Esophagus muscularis mucosa (tissue), 4 donors: Measurements from ENCODE around the gene SHC2.

Experiments used
- CTCF ChIP-seq, 3 experiments: fragments of 200-600 bp in 2 of 3; fragments of 450-650 bp in 1 of 3; sonication (generic) in 2 of 3; IDR thresholded peaks; one replicate each; pipeline ENCODE4 v1.5.1; 2017 to 2019; ENCODE audit warnings: antibody characterized with exemption in 3 of 3, mild to moderate bottlenecking in 2 of 3, moderate library complexity in 1 of 3
- EP300 ChIP-seq: sonication (generic); formaldehyde crosslinking; IDR thresholded peaks from one replicate; pipeline ENCODE4 v1.6.1; 2017; ENCODE audit warnings: antibody characterized with exemption
- POLR2A ChIP-seq: fragments of 450-650 bp; IDR thresholded peaks from one replicate; pipeline ENCODE4 v1.6.1; 2017; ENCODE audit warnings: antibody characterized with exemption, moderate library complexity, mild to moderate bottlenecking, low read depth
- POLR2AphosphoS5 ChIP-seq, 2 donors: sonication (generic); formaldehyde crosslinking; IDR thresholded peaks; one replicate each; pipeline ENCODE4 v1.6.1; 2017; ENCODE audit warnings: antibody characterized with exemption in 2 of 2

- no peak for TF ChIP-seq POLR2A
- peak; percentile 48 to 67 (median 55) for TF ChIP-seq CTCF (IDR thresholded peaks at IDR 0.05)
- peak; percentile 28 for TF ChIP-seq EP300
- peak; percentile 53 to 54 for TF ChIP-seq POLR2AphosphoS5 (IDR thresholded peaks at IDR 0.05)
Observed at GRCh38 chr19:480016-480855, 19.4 kb upstream of the SHC2 start.
